Astrocyte of the hippocampus (primary cell): ENCODE results near the gene OR8K5.
"Not testable (repeated sequence)": the region's sequence is repeated elsewhere in the genome, so short reads cannot be mapped to it uniquely, and the experiment has no call there.

ENCODE experiments used
- DNase-seq: peaks from one replicate; pipeline ENCODE4 v3.0.0; 2011; ENCODE audit warnings: low read depth, low spot score

OR8K5 gene

DNA sequence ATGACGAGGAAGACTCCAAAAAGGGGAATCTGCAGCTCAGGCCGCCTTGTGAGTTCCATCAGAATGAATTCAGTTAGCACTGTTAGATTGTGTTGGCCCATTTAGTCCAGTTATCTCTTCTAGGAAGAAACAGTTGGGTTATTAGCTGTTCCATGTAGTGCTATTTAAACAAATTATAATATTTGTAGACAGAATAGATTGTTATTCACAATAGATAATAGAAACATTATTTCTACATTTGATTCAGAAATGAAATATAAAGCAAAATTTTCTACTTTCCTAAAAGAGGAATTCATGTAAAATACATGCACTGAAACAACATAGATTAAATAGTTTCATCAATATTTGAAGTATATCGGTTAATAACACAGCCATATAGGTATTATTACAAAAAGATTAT is at the start of gene OR8K5:
Gene OR8K5 (minus strand): TSS at position 101 of the 400 bp plus-strand sequence. CDS start 0 bp downstream, at position 101.
- DNase-seq, result no peak

- no peak for DNase-seq
These were observed 47.7 kb upstream of the OR8K5 start for GRCh38 chr11:56207790-56208189.

DNA sequence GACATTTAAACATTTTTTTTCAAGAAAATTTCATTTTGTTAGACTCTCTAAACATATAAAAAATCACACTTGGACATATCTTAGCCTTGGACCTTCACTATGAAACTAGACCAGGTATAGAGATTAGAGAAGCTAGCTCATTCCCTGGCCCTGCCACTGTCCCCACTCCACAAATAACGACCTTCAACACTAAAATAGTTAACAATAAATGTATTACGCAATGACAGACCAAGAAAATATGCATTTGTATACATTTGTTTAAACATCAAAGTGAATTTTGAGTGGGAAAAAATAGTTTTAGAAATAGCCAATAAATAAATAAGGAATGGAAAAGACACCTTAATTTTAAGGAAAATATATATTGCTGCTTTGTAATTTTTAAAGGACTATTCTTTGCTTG is 37.2 kb upstream of the OR8K5 start:
- DNase-seq, result no peak

GRCh38 chr11:56196705-56197104 is 36.6 kb upstream of the OR8K5 start:
- no peak for DNase-seq

- DNase-seq, result no peak
These were observed 28.5 kb upstream of the OR8K5 start for GRCh38 chr11:56188602-56189001.

DNA sequence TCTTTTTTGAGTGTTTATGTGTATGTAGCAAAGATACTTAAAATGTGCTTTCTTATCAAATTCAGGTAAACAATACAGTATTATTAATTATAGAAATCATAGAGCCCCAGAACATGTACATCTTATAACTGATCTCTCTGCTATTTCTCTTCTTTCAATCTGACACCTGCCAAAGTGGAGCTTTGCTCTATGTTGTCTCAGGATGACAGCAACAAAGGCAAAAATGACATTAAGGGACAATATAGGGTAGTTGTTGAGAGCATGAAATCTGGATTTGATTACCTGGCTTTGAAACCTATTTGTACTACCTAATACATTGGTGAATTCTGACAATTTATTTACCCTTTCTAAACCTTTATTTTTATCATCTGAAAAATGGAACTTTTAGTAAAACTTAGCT is 23.3 kb upstream of the OR8K5 start:
- no peak for DNase-seq

DNA sequence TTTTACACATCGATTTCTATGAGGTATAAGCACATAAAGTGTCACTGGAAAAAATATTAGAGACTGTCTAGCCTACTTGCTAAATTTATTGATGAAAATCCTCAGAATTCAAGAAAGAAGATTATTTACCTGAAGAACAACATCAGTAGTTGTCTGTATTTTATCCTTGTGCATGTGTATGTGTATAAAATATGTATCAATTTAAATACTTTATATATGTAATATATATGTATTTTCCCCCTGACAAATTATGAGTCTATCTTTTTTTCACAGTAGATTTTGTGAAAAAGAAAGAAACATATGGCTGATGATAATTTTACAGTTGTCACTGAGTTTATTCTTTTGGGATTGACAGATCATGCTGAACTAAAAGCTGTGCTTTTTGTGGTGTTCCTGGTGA is 16.2 kb upstream of the OR8K5 start, which contains the start of gene OR5J2:
Gene OR5J2 (plus strand): TSS at position 301 of the 400 bp plus-strand sequence. CDS start 0 bp downstream, at position 301.
- no peak for DNase-seq

- DNase-seq, result no peak
These were observed 12.2 kb upstream of the OR8K5 start for GRCh38 chr11:56172256-56172830.

DNA sequence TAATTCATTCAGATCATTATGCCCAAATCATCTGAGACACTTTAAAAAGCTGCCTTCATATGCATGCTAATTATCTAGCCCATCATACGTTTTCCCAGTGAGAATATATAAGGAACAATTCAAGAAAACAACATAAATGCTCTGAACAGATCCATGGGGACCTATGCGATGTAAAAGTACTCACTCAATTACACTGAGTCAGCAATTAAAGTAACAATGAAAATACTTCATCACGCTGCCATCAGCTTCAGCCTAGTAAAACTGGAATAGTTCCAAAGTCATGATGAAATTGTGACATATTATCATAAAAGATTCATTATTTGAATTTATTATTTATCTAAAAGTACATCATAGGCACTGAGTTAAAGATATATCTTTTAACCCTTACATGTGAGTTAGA is 3.7 kb upstream of the OR8K5 start:
- DNase-seq, result no peak

GRCh38 chr11:56152333-56152732 is 7.8 kb downstream of the OR8K5 start:
- no peak for DNase-seq

DNA sequence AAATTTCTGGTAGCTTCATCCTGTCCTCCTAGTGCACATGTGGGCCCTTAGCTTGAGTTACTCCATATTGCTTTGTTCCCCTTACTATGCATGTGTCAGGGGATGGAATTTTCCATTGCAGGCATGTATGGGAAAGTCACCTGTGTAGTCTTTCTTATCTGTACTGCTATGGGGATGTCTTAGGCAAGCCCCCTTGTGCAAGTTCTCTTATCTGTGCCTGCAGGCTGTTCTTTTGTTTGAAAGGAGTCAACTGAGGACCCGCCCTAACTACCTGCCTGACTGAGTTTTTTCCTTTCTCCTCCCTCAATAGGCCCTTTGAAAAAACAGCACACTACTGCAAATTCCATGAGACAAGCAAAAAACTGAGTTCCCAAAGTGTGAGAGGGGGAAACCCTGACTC is 8.7 kb downstream of the OR8K5 start:
- no peak for DNase-seq

GRCh38 chr11:56143681-56144080 is 16.4 kb downstream of the OR8K5 start:
- not testable (repeated sequence) for DNase-seq

GRCh38 chr11:56140151-56140661 is 19.9 kb downstream of the OR8K5 start, which contains the start of gene OR8J3:
Gene OR8J3 (minus strand): TSS chr11:56140201. CDS start chr11:56137718, 2,483 bp downstream.
- no peak for DNase-seq

DNA sequence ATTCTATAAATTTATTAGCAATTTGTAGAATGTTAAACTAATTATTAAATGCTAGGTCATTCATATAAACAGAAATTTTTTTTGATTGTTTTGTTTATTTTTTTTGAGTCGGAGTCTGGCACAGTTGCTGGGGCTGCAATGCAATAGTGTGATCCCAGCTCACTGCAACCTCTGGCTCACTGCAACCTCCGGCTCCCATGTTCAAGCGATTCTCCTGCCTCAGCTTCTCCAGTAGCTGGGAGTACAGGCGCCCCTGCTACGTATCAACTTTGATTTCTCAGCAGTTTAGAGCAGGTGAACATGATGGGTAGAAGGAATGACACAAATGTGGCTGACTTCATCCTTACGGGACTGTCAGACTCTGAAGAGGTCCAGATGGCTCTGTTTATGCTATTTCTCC is 38.0 kb downstream of the OR8K5 start, which contains the start of gene OR8H3:
Gene OR8H3 (plus strand): TSS at position 301 of the 400 bp plus-strand sequence. CDS start 0 bp downstream, at position 301.
- DNase-seq, result no peak
